GM19099 (cell line): ENCODE results near the gene ANXA4.

Experiments used
- POLR2A ChIP-seq: IDR thresholded peaks from 3 replicates; pipeline ENCODE4 v1.6.1; 2011; ENCODE audit warnings: low read depth; ENCODE audit not compliant: insufficient read length; ENCODE audit errors: extremely low read depth

Gene ANXA4

GRCh38 chr2:69741229-69741574 lies 732 bp upstream of the ANXA4 start:
- TF ChIP-seq POLR2A: no peak

DNA sequence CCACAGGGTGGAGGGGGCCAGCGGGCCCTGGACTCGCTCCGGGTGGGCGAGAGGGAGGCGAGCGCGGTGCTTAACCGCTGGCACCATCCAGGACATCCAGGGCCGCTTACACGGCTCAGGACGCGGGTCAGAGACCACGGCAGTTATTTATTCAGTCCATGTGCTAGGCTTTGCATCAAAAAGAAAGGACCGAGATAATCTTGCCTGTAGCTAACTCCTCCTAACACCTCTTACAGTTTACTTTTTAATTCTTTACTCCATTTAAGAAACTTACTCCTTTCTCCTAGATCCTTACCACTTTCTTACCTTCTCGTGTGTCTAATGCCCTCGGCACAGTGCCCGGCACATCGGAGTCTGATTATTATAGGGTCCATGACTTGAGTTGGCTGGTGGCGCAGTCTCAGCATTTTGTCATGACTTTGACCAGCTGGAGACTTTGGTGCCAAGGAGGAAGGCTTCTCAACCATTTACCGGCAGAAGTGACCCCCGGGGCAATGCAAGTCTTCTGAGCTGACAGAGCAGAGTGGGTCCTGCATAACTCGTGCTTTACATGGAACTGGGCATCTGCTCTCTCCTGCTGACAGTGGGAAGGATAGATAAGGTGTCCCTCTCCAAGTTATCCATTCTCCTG lies 503 bp downstream of the ANXA4 start:
- TF ChIP-seq POLR2A: no peak

- TF ChIP-seq POLR2A: no peak
Measured at GRCh38 chr2:69743847-69744264, 1.9 kb downstream of the ANXA4 start.

GRCh38 chr2:69744456-69744855 lies 2.5 kb downstream of the ANXA4 start:
- no peak for TF ChIP-seq POLR2A

GRCh38 chr2:69745035-69745434 lies 3.1 kb downstream of the ANXA4 start:
- TF ChIP-seq POLR2A: no peak

DNA sequence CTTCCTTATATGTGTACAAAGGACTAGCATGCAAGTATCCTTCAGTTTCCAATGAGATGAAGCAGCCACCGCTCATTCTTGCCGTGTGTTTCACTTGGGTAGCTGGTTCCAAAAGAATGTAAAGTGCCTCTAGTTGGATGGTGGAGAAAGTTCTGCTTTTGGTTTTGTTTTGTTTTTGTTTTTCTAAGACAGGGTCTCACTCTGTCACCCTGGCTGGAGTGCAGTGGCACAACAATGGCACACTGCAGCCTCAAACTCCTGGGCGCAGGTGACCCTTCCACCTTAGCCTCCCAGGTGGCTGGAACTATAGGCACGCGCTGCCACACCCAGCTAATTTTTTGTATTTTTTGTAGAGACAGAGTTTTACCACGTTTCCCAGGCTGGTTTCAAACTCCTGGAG lies 8.3 kb downstream of the ANXA4 start:
- TF ChIP-seq POLR2A: no peak

DNA sequence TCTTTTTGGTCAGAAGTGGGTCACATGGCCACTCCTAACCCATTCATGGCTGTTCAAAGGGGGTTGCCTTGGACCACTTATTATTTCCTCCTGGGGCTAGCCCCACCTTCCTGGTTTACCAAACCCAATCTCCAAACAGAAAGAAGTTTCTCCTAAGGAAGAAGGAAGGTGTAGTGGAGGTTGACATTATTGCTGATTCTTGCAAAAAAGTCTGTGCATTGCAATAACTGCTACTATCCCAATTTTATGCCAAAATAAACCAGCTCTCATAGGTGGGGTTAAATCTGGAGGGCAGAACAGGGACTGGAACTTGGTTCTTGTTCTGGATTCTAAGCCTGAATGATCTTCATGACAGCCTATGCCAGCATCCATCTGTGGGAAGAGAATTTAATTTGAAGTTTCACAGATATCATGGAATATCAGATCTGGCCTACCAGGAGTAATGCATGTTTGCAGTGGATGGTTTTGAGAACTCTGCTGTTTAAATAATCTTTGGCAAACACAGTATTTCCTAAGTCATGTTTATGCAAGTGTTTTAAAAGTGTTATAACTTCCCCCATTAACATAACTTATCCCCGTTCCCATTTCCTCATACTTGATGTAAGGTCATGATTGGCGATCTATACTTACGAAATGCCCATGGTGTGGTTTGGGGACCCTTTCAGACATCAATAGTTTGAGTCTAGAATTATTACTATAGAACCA lies 11.9 kb downstream of the ANXA4 start:
- TF ChIP-seq POLR2A: no peak

GRCh38 chr2:69754633-69755032 lies 12.7 kb downstream of the ANXA4 start:
- TF ChIP-seq POLR2A: no peak

GRCh38 chr2:69755862-69756467 lies 14.0 kb downstream of the ANXA4 start:
- no peak for TF ChIP-seq POLR2A

- no peak for TF ChIP-seq POLR2A
Measured at GRCh38 chr2:69762025-69762424, 20.1 kb downstream of the ANXA4 start.

GRCh38 chr2:69762513-69763494 lies 20.9 kb downstream of the ANXA4 start:
- no peak for TF ChIP-seq POLR2A

DNA sequence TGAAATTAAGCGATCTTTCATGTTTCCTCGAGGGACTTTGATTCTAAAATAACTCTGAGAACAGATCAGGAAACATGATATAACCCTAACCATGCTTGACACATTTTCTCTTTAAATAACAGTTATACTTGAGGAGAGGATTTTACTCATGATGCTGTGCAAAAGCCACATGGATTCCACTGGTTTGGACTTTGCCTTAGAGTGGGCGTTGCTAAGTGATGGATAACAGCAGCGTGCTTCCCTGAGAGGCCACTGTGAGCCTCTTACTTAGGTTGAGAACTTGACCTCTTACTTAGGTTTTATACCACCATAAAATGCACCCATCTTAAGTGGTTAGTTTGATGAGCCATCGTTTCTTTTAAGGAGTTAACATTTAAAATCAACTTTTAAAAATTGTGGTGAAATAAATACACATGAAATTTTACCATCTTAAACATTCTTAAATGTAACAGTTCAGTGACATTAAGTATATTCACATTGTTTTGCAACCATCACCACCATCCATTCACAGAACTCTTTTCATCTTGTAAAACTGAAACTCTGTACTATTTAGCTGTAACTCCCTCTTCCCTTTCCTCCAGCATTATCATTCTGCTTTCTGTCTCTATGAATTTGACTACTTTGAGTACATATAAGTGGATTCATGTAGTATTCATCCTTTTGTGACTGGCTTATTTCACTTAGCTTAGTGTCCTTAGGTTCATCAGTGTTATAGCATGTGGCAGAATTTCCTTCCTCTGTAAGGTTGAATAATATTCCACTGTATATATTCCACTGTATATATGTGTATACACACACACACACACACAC lies 22.6 kb downstream of the ANXA4 start:
- TF ChIP-seq POLR2A: no peak

- TF ChIP-seq POLR2A: no peak
Measured at GRCh38 chr2:69765096-69765380, 23.1 kb downstream of the ANXA4 start.

DNA sequence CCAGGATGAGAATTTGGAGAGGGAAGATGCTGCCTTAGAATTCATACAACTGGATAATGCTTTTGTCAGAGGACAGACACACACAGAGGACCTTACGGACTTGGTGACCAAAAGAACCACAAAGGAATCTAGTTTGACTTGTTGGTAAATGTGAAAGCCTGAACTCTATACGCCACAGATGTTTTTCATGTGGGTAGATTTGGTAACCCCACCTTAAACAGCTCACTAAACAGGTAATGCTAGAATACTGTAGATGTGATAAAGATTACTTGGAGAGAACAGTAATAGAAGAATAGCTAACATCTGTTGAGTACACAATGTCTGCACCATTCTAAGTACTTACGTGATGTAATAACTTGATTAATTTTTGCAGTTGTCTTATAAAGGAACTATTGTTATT lies 24.1 kb downstream of the ANXA4 start:
- TF ChIP-seq POLR2A: no peak

DNA sequence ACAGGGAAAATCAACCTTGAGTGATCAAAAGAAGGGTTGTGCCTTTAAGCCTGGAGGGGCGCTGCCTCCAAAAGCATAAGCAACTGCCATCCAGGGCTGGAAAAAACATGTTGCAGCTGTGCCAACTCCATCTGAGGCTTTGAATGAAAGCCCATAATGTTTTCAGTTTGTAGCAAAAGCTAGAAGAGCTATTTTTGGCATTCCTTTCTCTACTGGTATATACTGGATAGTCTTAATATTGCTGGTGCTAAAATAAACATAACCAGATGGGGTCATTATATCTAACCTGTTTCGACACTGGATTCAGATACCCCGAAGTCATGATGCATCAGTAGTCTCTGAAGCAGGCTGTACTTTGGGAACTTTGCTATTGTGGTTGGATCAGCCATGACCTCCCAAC lies 25.1 kb downstream of the ANXA4 start:
- TF ChIP-seq POLR2A: no peak

- no peak for TF ChIP-seq POLR2A
Measured at GRCh38 chr2:69768235-69768634, 26.3 kb downstream of the ANXA4 start.
